Dermis microvascular lymphatic vessel endothelial cell (primary cell): Measurements from ENCODE around the gene POU2F2. TPM values are rescaled to one million over a fixed set of nuclear protein-coding genes. Genes with fewer than 3 reads are reported as not detected.

Experiments used
- DNase-seq, 2 donors: peaks; one replicate each; pipeline versions ENCODE4 v3.0.0 to v3.0.0-alpha.2; 2010; ENCODE audit warnings: low read depth in 2 of 2
- total RNA-seq: library from RNA; depleted of rRNA; stranded (reverse); fragments of >200 nt; gene quantifications from 2 replicates; pipeline ENCODE4 v1.2.1, GENCODE V29; 2014

Gene POU2F2
- total RNA-seq, 1 donor from 2014 or later = 0.26 TPM

DNA sequence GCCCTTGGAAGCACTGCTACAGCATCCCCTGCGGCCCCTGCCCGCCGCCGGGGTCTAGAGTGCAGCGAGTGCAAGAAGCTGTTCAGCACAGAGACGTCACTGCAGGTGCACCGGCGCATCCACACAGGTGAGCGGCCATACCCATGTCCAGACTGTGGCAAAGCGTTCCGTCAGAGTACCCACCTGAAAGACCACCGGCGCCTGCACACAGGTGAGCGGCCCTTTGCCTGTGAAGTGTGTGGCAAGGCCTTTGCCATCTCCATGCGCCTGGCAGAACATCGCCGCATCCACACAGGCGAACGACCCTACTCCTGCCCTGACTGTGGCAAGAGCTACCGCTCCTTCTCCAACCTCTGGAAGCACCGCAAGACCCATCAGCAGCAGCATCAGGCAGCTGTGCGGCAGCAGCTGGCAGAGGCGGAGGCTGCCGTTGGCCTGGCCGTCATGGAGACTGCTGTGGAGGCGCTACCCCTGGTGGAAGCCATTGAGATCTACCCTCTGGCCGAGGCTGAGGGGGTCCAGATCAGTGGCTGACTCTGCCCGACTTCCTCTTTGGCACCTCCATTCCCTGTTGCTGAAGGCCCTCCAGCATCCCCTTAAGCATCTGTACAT is 51.4 kb downstream of the POU2F2 start:
- DNase-seq = no peak

- no peak for DNase-seq
Observed at GRCh38 chr19:42079886-42080763, 52.1 kb downstream of the POU2F2 start.

- no peak for DNase-seq
Observed at GRCh38 chr19:42079276-42079669, 53.0 kb downstream of the POU2F2 start.

GRCh38 chr19:42078538-42079275 is 53.5 kb downstream of the POU2F2 start:
- no peak for DNase-seq

DNA sequence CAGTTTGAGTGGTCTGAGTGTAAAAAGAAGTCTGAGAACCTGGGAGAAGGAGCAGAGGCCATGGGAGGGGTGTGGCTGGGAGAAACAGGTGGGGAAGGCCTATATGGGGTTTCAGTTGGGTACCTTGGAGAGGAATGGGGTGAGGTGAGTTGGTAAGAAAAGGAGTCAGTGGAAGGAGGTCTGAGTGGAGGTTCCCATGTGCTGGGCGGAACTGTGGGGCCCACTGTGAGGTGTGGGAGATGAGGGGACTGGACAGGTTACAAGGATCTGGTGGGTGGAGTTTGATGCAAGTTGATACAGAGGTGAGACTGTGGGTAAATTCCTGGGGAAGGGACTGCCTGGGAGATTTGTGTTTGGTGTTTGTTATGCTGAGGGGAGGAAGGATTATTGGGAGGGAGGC is 54.2 kb downstream of the POU2F2 start:
- DNase-seq = no peak

DNA sequence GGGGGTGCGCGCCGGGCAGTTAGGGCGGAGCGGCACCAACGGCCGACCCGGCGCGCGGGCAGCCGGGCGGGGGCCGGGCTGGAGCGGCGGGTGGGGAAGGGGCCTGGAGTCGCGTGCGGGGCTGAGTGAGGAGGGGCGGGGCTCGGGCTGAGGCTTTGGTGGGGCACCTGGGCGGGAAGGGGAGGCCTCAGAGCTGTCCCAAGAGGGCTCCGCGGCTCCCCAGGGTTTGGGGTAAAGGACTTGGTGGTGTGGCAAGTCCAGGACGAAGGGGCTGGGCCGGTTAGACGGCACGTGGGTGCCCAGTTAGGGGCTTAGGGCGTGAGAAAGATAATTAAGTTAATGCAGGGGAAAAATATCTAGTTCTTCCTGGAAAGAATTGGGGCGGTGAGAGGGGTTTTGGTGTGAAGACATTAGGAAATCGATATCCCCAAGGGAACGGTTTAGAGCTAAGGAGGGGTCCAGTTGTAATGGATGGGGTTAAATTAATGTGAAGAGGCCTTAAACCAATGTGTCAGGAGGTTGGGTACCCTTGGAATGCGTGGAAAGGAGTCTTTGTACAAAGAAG is 55.8 kb downstream of the POU2F2 start:
- no peak for DNase-seq

GRCh38 chr19:42075616-42076379 is 56.4 kb downstream of the POU2F2 start, which contains the start of gene ZNF574:
ZNF574 (plus strand) TSS chr19:42076166; CDS start chr19:42078607, 2,441 bp downstream.
- DNase-seq = peak; percentile 99 to 100

- no peak for DNase-seq
Observed at GRCh38 chr19:42075364-42075615, 57.0 kb downstream of the POU2F2 start.

- DNase-seq = no peak
Observed at GRCh38 chr19:42074513-42075363, 57.5 kb downstream of the POU2F2 start.

DNA sequence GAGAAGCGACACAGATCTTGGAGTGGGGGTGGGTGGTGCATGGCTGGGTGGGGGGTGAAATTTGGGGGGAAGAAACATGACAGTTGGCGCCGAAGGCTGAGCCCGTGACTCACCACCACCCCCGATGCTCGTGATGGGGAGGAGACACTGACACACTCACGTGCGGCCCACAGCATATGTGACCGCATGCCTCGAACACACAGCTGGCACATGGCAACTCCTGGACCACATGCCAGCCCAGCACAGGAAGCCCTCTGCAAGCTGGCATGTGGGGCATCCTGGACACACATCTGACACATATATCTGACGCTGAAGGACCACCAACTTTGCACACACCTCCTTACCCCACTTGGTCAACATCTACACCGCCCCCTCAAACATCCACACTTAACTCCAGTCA is 61.0 kb downstream of the POU2F2 start:
- DNase-seq = no peak

DNA sequence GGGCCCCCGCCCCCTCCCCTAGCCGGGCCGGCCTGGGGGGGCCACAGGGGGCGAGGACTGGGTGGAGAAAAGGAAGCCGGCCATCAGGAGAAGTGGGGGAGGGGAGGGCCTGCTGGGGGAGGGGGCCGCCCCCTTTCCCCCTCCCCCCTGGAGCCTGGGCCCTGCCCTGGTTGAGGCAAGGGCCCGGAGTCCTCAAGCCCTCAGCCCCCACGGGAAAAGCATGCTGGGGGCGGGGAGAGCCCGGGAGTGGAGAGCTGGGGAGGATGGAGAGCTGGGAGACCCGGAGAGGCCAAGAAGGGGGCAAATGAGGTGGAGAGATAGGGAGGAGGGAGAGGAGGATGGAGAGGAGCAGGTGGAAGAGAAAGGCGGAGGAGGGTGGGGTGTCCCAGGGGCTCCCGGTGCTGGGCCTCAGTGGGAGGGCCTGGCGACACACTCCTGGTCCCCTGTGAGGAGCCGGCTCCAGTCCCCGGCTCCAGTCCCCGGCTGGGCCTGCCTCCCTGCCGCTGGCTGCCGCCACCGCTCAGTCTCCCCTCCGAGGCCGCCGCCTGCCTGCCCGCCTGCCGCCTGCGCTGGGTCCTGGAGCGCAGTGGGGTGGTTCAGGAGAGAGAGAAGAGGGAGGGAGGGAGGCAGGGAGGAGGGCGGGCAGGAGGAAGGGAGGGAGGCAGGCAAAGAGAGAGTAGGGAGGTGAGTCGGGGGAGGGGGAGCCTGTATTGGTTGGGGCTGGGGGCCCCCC is 62.5 kb downstream of the POU2F2 start, which contains the start of gene GRIK5:
GRIK5 (minus strand) TSS at position 588 of the 733 bp plus-strand sequence. CDS start 4,436 bp downstream, outside the sequence.
- DNase-seq = no peak

DNA sequence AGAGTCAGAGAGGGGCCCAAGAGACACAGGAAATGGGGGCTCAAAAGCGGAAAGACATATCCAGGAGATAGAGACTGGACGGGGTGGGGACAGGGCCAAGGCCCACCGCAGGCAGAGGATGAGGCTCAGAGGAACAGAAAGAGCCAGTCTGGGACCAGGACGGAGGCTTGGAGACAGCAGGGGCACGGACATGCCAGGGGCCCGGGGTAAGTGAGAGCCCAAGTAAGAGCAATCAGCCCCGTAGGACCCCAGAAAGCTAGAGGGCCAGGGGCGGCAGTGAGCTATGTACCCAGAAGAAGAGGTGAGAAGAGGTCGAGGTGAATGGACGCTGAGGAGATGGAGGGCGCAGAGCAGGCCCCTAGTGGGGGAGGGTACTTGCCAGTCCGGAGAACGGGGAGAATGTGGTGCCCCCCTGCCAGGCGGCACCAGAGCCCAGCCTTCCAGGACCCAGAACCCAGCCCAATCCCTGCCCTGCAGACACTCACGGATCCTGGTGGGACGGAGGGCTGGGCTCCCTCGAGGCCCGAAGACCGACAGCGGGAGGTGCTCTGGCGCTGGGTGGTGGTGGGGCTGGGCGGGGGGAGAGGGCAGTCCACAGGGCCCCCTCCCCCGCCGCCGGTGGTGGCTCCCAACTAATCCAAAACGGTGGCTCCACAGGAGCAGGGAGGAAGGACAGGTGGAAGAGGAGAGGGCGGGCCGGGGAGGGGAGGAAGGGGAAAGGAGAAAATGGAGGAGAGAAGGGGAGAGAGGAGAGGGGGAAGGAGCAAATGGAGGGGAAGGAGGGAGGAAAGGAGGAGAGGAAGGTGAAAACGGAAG is 63.3 kb downstream of the POU2F2 start:
- no peak for DNase-seq

- DNase-seq = no peak
Observed at GRCh38 chr19:42068361-42068755, 63.9 kb downstream of the POU2F2 start.

- no peak for DNase-seq
Observed at GRCh38 chr19:42067315-42067888, 64.8 kb downstream of the POU2F2 start.

GRCh38 chr19:42066075-42066754 is 66.0 kb downstream of the POU2F2 start:
- no peak for DNase-seq

DNA sequence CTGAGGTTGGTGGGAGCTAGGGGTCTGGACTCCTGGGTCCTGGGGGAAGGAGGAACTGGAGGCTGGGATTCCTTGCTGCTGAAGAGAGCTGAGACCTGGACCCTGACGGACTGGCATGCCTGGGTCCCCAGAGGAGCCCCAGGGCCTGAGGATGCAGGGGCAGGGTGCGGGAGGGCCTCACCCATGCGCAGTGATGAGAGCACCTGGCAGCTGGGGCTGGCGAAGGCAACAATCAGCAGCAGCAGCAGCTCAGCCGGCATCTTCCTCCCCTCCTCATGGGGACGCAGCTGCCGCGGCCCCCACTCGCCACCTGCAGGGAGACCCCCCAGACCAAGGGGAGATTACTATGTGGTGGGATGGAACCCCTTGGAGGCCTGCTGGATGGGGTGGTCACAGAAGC is 66.7 kb downstream of the POU2F2 start:
- DNase-seq = no peak

GRCh38 chr19:42065051-42065450 is 67.2 kb downstream of the POU2F2 start:
- no peak for DNase-seq

GRCh38 chr19:42064432-42064831 is 67.8 kb downstream of the POU2F2 start:
- no peak for DNase-seq
